ENCODE data around the gene HSPA1A.
"Not testable (repeated sequence)": the region's sequence is repeated elsewhere in the genome, so short reads cannot be mapped to it uniquely, and the experiment has no call there.

The HSPA1A gene

GRCh38 chr6:31781244-31782125 is 33.9 kb upstream of the HSPA1A start:
- DNase-seq = no peak

GRCh38 chr6:31782126-31782855 is 33.1 kb upstream of the HSPA1A start:
- DNase-seq = no peak

- no peak for DNase-seq
These were observed 31.0 kb upstream of the HSPA1A start for GRCh38 chr6:31784098-31784925.

GRCh38 chr6:31785475-31785874 is 29.9 kb upstream of the HSPA1A start:
- DNase-seq = no peak

- peak; percentile 72 for DNase-seq
These were observed 23.8 kb upstream of the HSPA1A start for GRCh38 chr6:31791324-31792089.

GRCh38 chr6:31792090-31792374 is 23.3 kb upstream of the HSPA1A start:
- DNase-seq = no peak

- no peak for DNase-seq
These were observed 22.6 kb upstream of the HSPA1A start for GRCh38 chr6:31792761-31793171.

GRCh38 chr6:31793927-31794245 is 21.5 kb upstream of the HSPA1A start:
- DNase-seq = not testable (repeated sequence)

GRCh38 chr6:31794294-31794865 is 21.0 kb upstream of the HSPA1A start:
- no peak for DNase-seq

- DNase-seq = no peak
These were observed 20.3 kb upstream of the HSPA1A start for GRCh38 chr6:31794866-31795615.

GRCh38 chr6:31795616-31796298 is 19.6 kb upstream of the HSPA1A start, which contains the start of gene VARS1:
VARS1 (minus strand) TSS chr6:31795752; CDS start chr6:31795217, 535 bp downstream.
- DNase-seq = peak; percentile 90

GRCh38 chr6:31796993-31797385 is 18.4 kb upstream of the HSPA1A start:
- DNase-seq = no peak

- no peak for DNase-seq
These were observed 17.8 kb upstream of the HSPA1A start for GRCh38 chr6:31797588-31797987.

- no peak for DNase-seq
These were observed 15.6 kb upstream of the HSPA1A start for GRCh38 chr6:31799781-31800180.

GRCh38 chr6:31801031-31801927 is 14.1 kb upstream of the HSPA1A start:
- DNase-seq = not testable (repeated sequence)

GRCh38 chr6:31805939-31806469 is 9.3 kb upstream of the HSPA1A start:
- DNase-seq = peak; percentile 45

- DNase-seq = peak; percentile 97
These were observed 8.7 kb upstream of the HSPA1A start, which contains the start of gene LSM2 for GRCh38 chr6:31806470-31807272. LSM2 (minus strand) TSS chr6:31806966; CDS start chr6:31806757, 209 bp downstream.

GRCh38 chr6:31808599-31808998 is 6.7 kb upstream of the HSPA1A start:
- DNase-seq = not testable (repeated sequence)

Data from stimulated activated CD8-positive, alpha-beta memory T cell treated with anti-CD3 and anti-CD28 coated beads, Interleukin-4, amount 100 ng/mL, for 48 hours (primary cell).